BLaER1 treated with 17β-estradiol and CSF1 and Interleukin-3, amounts not matched to agents 10 nM and 100 nM (cell line): ENCODE results near the gene CDK10.
"Not testable (repeated sequence)": the region's sequence is repeated elsewhere in the genome, so short reads cannot be mapped to it uniquely, and the experiment has no call there.

Experiments
- H3K27ac ChIP-seq, 11 experiments: shearing (Covaris generic); formaldehyde crosslinking; 2 replicates each; pipeline ENCODE4 v1.8.1; 2022
- H3K27me3 ChIP-seq, 11 experiments: shearing (Covaris generic); formaldehyde crosslinking; 2 replicates each; pipeline ENCODE4 v1.8.1; 2022
- H3K36me3 ChIP-seq, 11 experiments: shearing (Covaris generic); formaldehyde crosslinking; 2 replicates each; pipeline ENCODE4 v1.8.1; 2022
- H3K4me1 ChIP-seq, 10 experiments: shearing (Covaris generic); formaldehyde crosslinking; 2 replicates each; pipeline ENCODE4 v1.8.1; 2022
- H3K4me2 ChIP-seq, 11 experiments: shearing (Covaris generic); formaldehyde crosslinking; 2 replicates each; pipeline ENCODE4 v1.8.1; 2022
- H3K4me3 ChIP-seq, 10 experiments: shearing (Covaris generic); formaldehyde crosslinking; 2 replicates each; pipeline ENCODE4 v1.8.1; 2022
- H3K9ac ChIP-seq, 11 experiments: shearing (Covaris generic); formaldehyde crosslinking; 2 replicates each; pipeline ENCODE4 v1.8.1; 2022
- H3K9me3 ChIP-seq, 11 experiments: shearing (Covaris generic); formaldehyde crosslinking; replicated peaks in 1 of 11; 2 replicates each; pipeline ENCODE4 v1.8.1; 2022
- H4K20me1 ChIP-seq, 11 experiments: shearing (Covaris generic); formaldehyde crosslinking; 2 replicates each; pipeline ENCODE4 v1.8.1; 2022
- Cebpa-rat ChIP-seq, 11 experiments: shearing (Covaris generic); IDR thresholded peaks; 2 replicates each; pipeline ENCODE4 v1.8.1; 2022

Gene CDK10

GRCh38 chr16:89670496-89671431 lies 15.7 kb upstream of the CDK10 start:
- Histone ChIP-seq H3K4me3 (no peak overlapping the region), H3K36me3 (peaks cover 0 to 23% (median 8%) of the 10 kb centered on the region in 11 experiments; a peak in 14 of 22 replicates), H3K4me1 (peaks cover 17 to 26% (median 20%) of the 10 kb centered on the region in 10 experiments), H3K4me2 (peak overlapping the region in 3 of 11 experiments; percentile 7 to 64 (median 10); a peak in 3 of 22 replicates), H3K27ac (no peak overlapping the region), H3K27me3 (no peaks in the 10 kb centered on the region), H4K20me1 (peaks cover 0 to 8% (median 0%) of the 10 kb centered on the region in 11 experiments; a peak in 4 of 22 replicates), H3K9me3 (peaks cover under 1 to 23% (median 14%) of the 10 kb centered on the region in 11 experiments; a peak in 19 of 22 replicates), H3K9ac (peak overlapping the region in 2 of 11 experiments; percentile 20 to 43; a peak in 1 of 22 replicates)
- no peak for TF ChIP-seq Cebpa-rat (IDR thresholded peaks at IDR 0.05)

DNA sequence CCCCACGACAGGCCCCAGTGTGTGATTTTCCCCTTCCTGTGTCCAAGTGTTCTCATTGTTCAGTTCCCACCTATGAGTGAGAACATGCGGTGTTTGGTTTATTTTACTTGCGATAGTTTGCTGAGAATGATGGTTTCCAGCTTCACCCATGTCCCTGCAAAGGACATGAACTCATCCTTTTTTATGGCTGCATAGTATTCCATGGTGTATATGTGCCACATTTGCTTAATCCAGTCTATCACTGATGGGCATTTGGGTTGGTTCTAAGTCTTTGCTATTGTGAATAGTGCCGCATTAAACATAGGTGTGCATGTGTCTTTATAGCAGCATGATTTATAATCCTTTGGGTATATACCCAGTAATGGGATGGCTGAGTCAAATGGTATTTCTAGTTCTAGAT lies 14.9 kb upstream of the CDK10 start:
- not testable (repeated sequence) for H3K27ac ChIP-seq, H3K4me2 ChIP-seq, H3K4me3 ChIP-seq, H3K9ac ChIP-seq, H3K27me3 ChIP-seq, H4K20me1 ChIP-seq
- Histone ChIP-seq H3K36me3 (peaks cover 0 to 15% (median under 1%) of the 10 kb centered on the region in 11 experiments; a peak in 11 of 22 replicates), H3K9me3 (peaks cover 1 to 23% (median 14%) of the 10 kb centered on the region in 11 experiments; a peak in 20 of 22 replicates), H3K4me1 (peaks cover 17 to 26% (median 20%) of the 10 kb centered on the region in 10 experiments)

DNA sequence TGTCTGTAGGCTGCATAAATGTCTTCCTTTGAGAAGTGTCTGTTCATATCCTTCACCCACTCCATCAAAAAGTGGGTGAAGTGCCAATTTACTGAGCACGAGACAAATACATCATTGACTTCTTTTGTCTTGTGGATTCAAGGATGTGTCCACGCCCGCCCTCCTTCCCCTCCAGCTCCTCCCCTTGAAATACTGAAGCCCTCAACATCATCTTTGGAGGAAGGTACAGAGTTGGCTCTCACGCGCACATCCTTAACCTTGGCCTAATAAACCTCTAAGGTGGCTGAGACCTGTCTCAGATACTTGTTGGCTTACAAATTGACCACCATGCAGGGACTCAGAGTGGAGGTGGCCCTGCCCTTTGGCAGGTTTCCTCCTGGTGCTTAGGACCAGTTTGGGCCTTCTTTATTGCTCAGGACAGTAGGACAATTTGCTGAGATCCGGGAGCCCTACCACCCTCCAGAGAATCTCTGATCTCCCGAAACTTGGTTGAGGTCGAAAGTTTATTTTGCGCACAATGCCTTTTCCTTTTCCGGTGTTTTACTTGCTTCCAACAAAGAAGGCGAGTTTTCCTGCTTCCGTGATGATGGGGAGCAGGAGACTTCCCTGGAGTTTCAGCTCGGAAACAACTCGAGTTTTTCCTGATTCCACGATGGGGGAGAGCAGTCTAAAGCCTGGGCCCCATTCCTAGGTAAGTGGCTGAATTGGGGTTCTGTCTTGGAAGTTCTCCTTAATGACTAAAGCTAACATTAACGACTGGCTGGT lies 14.1 kb upstream of the CDK10 start:
- H3K4me3 ChIP-seq: no peak overlapping the region
- peaks cover 0 to 8% (median 0%) of the 10 kb centered on the region in 11 experiments; a peak in 4 of 22 replicates for H4K20me1 ChIP-seq
- peaks cover 0 to 17% (median 2%) of the 10 kb centered on the region in 11 experiments; a peak in 6 of 22 replicates for H3K36me3 ChIP-seq
- TF ChIP-seq Cebpa-rat (IDR thresholded peaks at IDR 0.05): no peak
- no peak overlapping the region for H3K9ac ChIP-seq
- no peak overlapping the region for H3K27ac ChIP-seq
- no peak overlapping the region for H3K4me2 ChIP-seq
- no peaks in the 10 kb centered on the region for H3K27me3 ChIP-seq
- peaks cover 5 to 27% (median 20%) of the 10 kb centered on the region in 11 experiments for H3K9me3 ChIP-seq
- peaks cover 16 to 26% (median 20%) of the 10 kb centered on the region in 10 experiments for H3K4me1 ChIP-seq

- H3K4me2 ChIP-seq: no peak overlapping the region
- H3K4me1 ChIP-seq: no peaks in the 10 kb centered on the region
- H3K27me3 ChIP-seq: no peaks in the 10 kb centered on the region
- H4K20me1 ChIP-seq: no peaks in the 10 kb centered on the region
- no peak overlapping the region for H3K9ac ChIP-seq
- peaks cover 50 to 78% (median 71%) of the 10 kb centered on the region in 11 experiments for H3K9me3 ChIP-seq
- TF ChIP-seq Cebpa-rat (IDR thresholded peaks at IDR 0.05): no peak
- no peak overlapping the region for H3K27ac ChIP-seq
- peaks cover 5 to 58% (median 38%) of the 10 kb centered on the region in 11 experiments; a peak in 21 of 22 replicates for H3K36me3 ChIP-seq
- peak overlapping the region in 2 of 10 experiments; percentile 6 to 29; a peak in 3 of 20 replicates for H3K4me3 ChIP-seq
Measured at GRCh38 chr16:89678258-89678657, 8.2 kb upstream of the CDK10 start.

- Histone ChIP-seq H3K27me3 (no peaks in the 10 kb centered on the region), H3K4me2 (0 out of 22 replicates have a peak overlapping the region, but pooled peaks of 2 of the 11 experiments have one; percentile 85 to 87), H3K4me1 (peaks cover 13 to 27% (median 19%) of the 10 kb centered on the region in 10 experiments), H3K4me3 (no peak overlapping the region), H3K9me3 (peaks cover 17 to 47% (median 39%) of the 10 kb centered on the region in 11 experiments), H4K20me1 (peaks cover 0 to 39% (median 20%) of the 10 kb centered on the region in 11 experiments; a peak in 13 of 22 replicates), H3K36me3 (peaks cover 18 to 73% (median 63%) of the 10 kb centered on the region in 11 experiments), H3K9ac (no peak overlapping the region), H3K27ac (no peak overlapping the region)
- no peak for TF ChIP-seq Cebpa-rat (IDR thresholded peaks at IDR 0.05)
Measured at GRCh38 chr16:89685916-89686315, 573 bp upstream of the CDK10 start.

DNA sequence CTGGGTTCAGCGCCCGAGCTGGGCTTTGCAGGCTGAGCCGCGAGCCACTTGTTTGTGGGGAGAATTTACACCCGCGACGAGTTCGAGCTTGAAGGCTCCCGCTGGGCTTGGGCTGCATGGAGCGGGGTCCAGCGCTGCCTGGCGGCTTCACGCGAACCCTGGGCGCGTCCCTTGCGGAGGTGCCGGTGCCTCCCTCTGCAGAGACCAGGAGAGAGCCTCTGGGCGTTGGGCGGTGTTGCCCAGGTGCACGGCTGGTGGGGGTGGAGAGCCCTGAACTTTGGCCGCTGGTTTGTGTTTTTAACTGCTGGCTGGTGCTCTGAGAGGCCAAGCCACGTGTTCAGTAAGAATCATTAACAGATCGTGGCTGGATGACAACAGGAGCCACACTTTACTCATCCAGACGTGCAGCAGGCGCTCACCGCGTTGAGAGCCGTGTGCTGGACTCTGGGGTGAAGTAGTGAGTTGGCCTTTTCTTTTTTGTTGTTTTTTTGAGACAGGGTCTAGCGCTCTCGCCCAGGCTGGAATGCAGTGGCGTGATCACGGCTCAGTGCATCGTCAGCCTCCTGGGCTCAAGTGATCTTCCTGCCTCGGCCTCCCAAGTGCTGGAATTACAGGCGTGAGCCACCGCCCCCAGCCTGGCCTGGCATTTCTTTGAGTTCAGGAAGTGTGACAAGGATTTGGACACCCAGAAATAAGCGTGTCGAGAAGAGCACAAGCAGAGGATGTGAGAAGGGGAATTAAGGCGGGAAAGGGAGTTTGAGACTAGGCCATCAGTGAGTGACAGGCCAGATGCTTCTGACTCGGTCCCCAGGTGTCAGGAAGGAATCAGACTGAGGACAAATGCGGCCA lies 827 bp downstream of the CDK10 start:
- H4K20me1 ChIP-seq: peaks cover 0 to 48% (median 32%) of the 10 kb centered on the region in 11 experiments; a peak in 17 of 22 replicates
- H3K9ac ChIP-seq: peak overlapping the region; percentile 77 to 96 (median 88)
- H3K36me3 ChIP-seq: peaks cover 31 to 78% (median 69%) of the 10 kb centered on the region in 11 experiments
- H3K4me3 ChIP-seq: peak overlapping the region; percentile 66 to 86 (median 80)
- peaks cover 13 to 41% (median 32%) of the 10 kb centered on the region in 10 experiments for H3K4me1 ChIP-seq
- peak overlapping the region; percentile 85 to 99 (median 97) for H3K4me2 ChIP-seq
- no peaks in the 10 kb centered on the region for H3K27me3 ChIP-seq
- H3K27ac ChIP-seq: peak overlapping the region; percentile 55 to 96 (median 88); a peak in 20 of 22 replicates
- peaks cover 13 to 34% (median 31%) of the 10 kb centered on the region in 11 experiments for H3K9me3 ChIP-seq
- TF ChIP-seq Cebpa-rat (IDR thresholded peaks at IDR 0.05): no peak

GRCh38 chr16:89688395-89688794 lies 1.9 kb downstream of the CDK10 start:
- Histone ChIP-seq H4K20me1 (peaks cover 0 to 56% (median 37%) of the 10 kb centered on the region in 11 experiments; a peak in 17 of 22 replicates), H3K9ac (peak overlapping the region in 5 of 11 experiments; percentile 29 to 96 (median 89); a peak in 6 of 22 replicates), H3K4me1 (peaks cover 13 to 50% (median 42%) of the 10 kb centered on the region in 10 experiments), H3K9me3 (peaks cover 13 to 26% (median 25%) of the 10 kb centered on the region in 11 experiments), H3K4me2 (peak overlapping the region; percentile 85 to 99 (median 97); a peak in 21 of 22 replicates), H3K36me3 (peaks cover 39 to 78% (median 68%) of the 10 kb centered on the region in 11 experiments), H3K4me3 (no peak overlapping the region), H3K27me3 (no peaks in the 10 kb centered on the region), H3K27ac (peak overlapping the region in 1 of 11 experiments; percentile 92; a peak in 1 of 22 replicates)
- TF ChIP-seq Cebpa-rat (IDR thresholded peaks at IDR 0.05): no peak
